ENCODE results near the gene PLAU.

The PLAU gene

GRCh38 chr10:73946253-73947145 lies 35.6 kb downstream of the PLAU start:
- no peaks in the 10 kb centered on the region for H3K36me3 ChIP-seq (ENCODE audit: insufficient read depth, insufficient read length, low read length)

GRCh38 chr10:73948947-73949633 lies 38.2 kb downstream of the PLAU start:
- H3K4me1 ChIP-seq (ENCODE audit: insufficient read depth, insufficient read length) = no peaks in the 10 kb centered on the region
- TF ChIP-seq SUZ12 (IDR thresholded peaks at IDR 0.05; ENCODE audit: extremely low read depth, insufficient read depth, insufficient read length) (no peak), ZNF274 (IDR thresholded peaks at IDR 0.05; ENCODE audit: low read depth, low read length) (no peak), YY1 (IDR thresholded peaks at IDR 0.05; ENCODE audit: insufficient read depth, insufficient read length) (no peak)
- no peaks in the 10 kb centered on the region for H3K36me3 ChIP-seq (ENCODE audit: insufficient read depth, insufficient read length, low read length)
- no peak overlapping the region for H3K4me3 ChIP-seq (ENCODE audit: insufficient read length, low read depth)
- H3K9me3 ChIP-seq (ENCODE audit: insufficient read depth, low read length) = peaks cover 9% of the 10 kb centered on the region; the same call in 1 of the 2 replicates
- no peak overlapping the region for H3K9ac ChIP-seq (ENCODE audit: insufficient read length, low read depth)
- no peak for DNase-seq (ENCODE audit: low read depth, low spot score)
- H3K27me3 ChIP-seq (ENCODE audit: insufficient read depth, insufficient read length) = no peaks in the 10 kb centered on the region

More at GRCh38 chr10:73946253-73947145, 35.6 kb downstream of the PLAU start:
- peaks cover 18% of the 10 kb centered on the region; the same call in 1 of the 2 replicates for H3K9me3 ChIP-seq (ENCODE audit: insufficient read depth, low read length)
- TF ChIP-seq ZNF274 (IDR thresholded peaks at IDR 0.05; ENCODE audit: low read depth, low read length) (no peak), SUZ12 (IDR thresholded peaks at IDR 0.05; ENCODE audit: extremely low read depth, insufficient read depth, insufficient read length) (no peak), YY1 (IDR thresholded peaks at IDR 0.05; ENCODE audit: insufficient read depth, insufficient read length) (no peak)
- H3K9ac ChIP-seq (ENCODE audit: insufficient read length, low read depth) = no peak overlapping the region
- H3K4me3 ChIP-seq (ENCODE audit: insufficient read length, low read depth) = no peak overlapping the region
- DNase-seq (ENCODE audit: low read depth, low spot score) = no peak
- H3K4me1 ChIP-seq (ENCODE audit: insufficient read depth, insufficient read length) = no peaks in the 10 kb centered on the region
- H3K27me3 ChIP-seq (ENCODE audit: insufficient read depth, insufficient read length) = no peaks in the 10 kb centered on the region

GRCh38 chr10:73950155-73950948 lies 39.4 kb downstream of the PLAU start:
- Histone ChIP-seq H3K4me1 (ENCODE audit: insufficient read depth, insufficient read length) (no peaks in the 10 kb centered on the region), H3K4me3 (ENCODE audit: insufficient read length, low read depth) (no peak overlapping the region), H3K9me3 (ENCODE audit: insufficient read depth, low read length) (no peaks in the 10 kb centered on the region), H3K27me3 (ENCODE audit: insufficient read depth, insufficient read length) (no peaks in the 10 kb centered on the region), H3K36me3 (ENCODE audit: insufficient read depth, insufficient read length, low read length) (no peaks in the 10 kb centered on the region), H3K9ac (ENCODE audit: insufficient read length, low read depth) (no peak overlapping the region)
- TF ChIP-seq ZNF274 (IDR thresholded peaks at IDR 0.05; ENCODE audit: low read depth, low read length) = no peak
- no peak for TF ChIP-seq YY1 (IDR thresholded peaks at IDR 0.05; ENCODE audit: insufficient read depth, insufficient read length)
- no peak for TF ChIP-seq SUZ12 (IDR thresholded peaks at IDR 0.05; ENCODE audit: extremely low read depth, insufficient read depth, insufficient read length)
- no peak for DNase-seq (ENCODE audit: low read depth, low spot score)

- H3K27me3 ChIP-seq (ENCODE audit: insufficient read depth, insufficient read length) = no peaks in the 10 kb centered on the region
- H3K9me3 ChIP-seq (ENCODE audit: insufficient read depth, low read length) = no peaks in the 10 kb centered on the region
- H3K4me3 ChIP-seq (ENCODE audit: insufficient read length, low read depth) = no peak overlapping the region
- H3K36me3 ChIP-seq (ENCODE audit: insufficient read depth, insufficient read length, low read length) = no peaks in the 10 kb centered on the region
- DNase-seq (ENCODE audit: low read depth, low spot score) = no peak
- peaks cover 2% of the 10 kb centered on the region for H3K4me1 ChIP-seq (ENCODE audit: insufficient read depth, insufficient read length)
- no peak for TF ChIP-seq SUZ12 (IDR thresholded peaks at IDR 0.05; ENCODE audit: extremely low read depth, insufficient read depth, insufficient read length)
- no peak for TF ChIP-seq ZNF274 (IDR thresholded peaks at IDR 0.05; ENCODE audit: low read depth, low read length)
- TF ChIP-seq YY1 (IDR thresholded peaks at IDR 0.05; ENCODE audit: insufficient read depth, insufficient read length) = no peak
- H3K9ac ChIP-seq (ENCODE audit: insufficient read length, low read depth) = no peak overlapping the region
These were observed 42.7 kb downstream of the PLAU start for GRCh38 chr10:73953665-73954064.

GRCh38 chr10:73954737-73955136 lies 43.8 kb downstream of the PLAU start:
- TF ChIP-seq YY1 (IDR thresholded peaks at IDR 0.05; ENCODE audit: insufficient read depth, insufficient read length) (no peak), ZNF274 (IDR thresholded peaks at IDR 0.05; ENCODE audit: low read depth, low read length) (no peak), SUZ12 (IDR thresholded peaks at IDR 0.05; ENCODE audit: extremely low read depth, insufficient read depth, insufficient read length) (no peak)
- H3K27me3 ChIP-seq (ENCODE audit: insufficient read depth, insufficient read length) = no peaks in the 10 kb centered on the region
- no peak overlapping the region for H3K9ac ChIP-seq (ENCODE audit: insufficient read length, low read depth)
- peaks cover 2% of the 10 kb centered on the region for H3K4me1 ChIP-seq (ENCODE audit: insufficient read depth, insufficient read length)
- H3K9me3 ChIP-seq (ENCODE audit: insufficient read depth, low read length) = no peaks in the 10 kb centered on the region
- H3K4me3 ChIP-seq (ENCODE audit: insufficient read length, low read depth) = no peak overlapping the region
- DNase-seq (ENCODE audit: low read depth, low spot score) = no peak
- H3K36me3 ChIP-seq (ENCODE audit: insufficient read depth, insufficient read length, low read length) = no peaks in the 10 kb centered on the region

- Histone ChIP-seq H3K36me3 (ENCODE audit: insufficient read depth, insufficient read length, low read length) (no peaks in the 10 kb centered on the region), H3K9ac (ENCODE audit: insufficient read length, low read depth) (no peak overlapping the region), H3K4me3 (ENCODE audit: insufficient read length, low read depth) (no peak overlapping the region), H3K4me1 (ENCODE audit: insufficient read depth, insufficient read length) (peaks cover 2% of the 10 kb centered on the region), H3K27me3 (ENCODE audit: insufficient read depth, insufficient read length) (no peaks in the 10 kb centered on the region), H3K9me3 (ENCODE audit: insufficient read depth, low read length) (no peaks in the 10 kb centered on the region)
- DNase-seq (ENCODE audit: low read depth, low spot score) = no peak
- TF ChIP-seq ZNF274 (IDR thresholded peaks at IDR 0.05; ENCODE audit: low read depth, low read length) (no peak), SUZ12 (IDR thresholded peaks at IDR 0.05; ENCODE audit: extremely low read depth, insufficient read depth, insufficient read length) (no peak), YY1 (IDR thresholded peaks at IDR 0.05; ENCODE audit: insufficient read depth, insufficient read length) (no peak)
These were observed 44.8 kb downstream of the PLAU start for GRCh38 chr10:73955719-73956118.

Data from NT2/D1 (cell line).